ENCODE data around the gene RAB3IL1.
A peak's percentile ranks its signal among the peaks of the same experiment; 100 is the strongest.
"Not testable (repeated sequence)": the region's sequence is repeated elsewhere in the genome, so short reads cannot be mapped to it uniquely, and the experiment has no call there.

The RAB3IL1 gene

DNA sequence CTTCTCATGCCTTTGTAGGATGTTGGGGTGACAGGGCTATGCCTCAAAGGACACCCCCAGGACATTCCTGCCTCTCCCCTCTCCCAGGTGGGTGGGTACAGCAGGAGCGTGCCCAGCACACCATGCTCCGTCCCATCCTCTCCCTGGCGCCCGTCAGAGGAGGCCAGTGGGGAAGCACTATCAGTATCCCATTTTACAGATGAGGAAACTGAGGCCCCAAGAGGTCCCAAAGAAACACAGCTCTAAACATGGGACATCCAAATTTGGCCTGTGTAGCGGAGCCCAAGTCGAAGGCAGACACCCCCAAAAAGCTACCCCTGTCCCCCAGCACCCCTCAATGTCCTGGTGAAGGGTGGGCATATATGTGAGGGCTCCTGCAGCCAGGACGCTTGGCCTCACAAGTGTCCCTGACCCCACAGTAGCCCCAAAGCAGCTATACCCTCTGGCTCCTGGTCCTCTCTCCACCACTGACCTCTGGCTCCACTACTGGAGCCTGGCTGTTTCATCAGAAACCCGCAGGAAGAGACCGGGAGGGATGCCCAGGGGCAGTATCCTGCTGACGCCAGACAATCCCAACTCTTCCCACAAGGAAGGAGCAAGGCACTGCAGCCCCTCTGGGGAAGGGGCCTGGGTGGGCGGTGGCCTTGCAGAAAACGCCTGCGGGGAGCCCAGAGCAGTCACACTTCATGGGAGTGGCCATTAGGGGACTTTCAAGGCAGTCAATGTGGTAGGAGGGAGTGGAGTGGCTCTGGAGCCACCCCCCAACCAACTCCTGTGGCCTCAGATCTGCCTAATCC lies 31.4 kb downstream of the RAB3IL1 start:
- no peak for DNase-seq (ENCODE audit: low read depth in 2 of 2)

DNA sequence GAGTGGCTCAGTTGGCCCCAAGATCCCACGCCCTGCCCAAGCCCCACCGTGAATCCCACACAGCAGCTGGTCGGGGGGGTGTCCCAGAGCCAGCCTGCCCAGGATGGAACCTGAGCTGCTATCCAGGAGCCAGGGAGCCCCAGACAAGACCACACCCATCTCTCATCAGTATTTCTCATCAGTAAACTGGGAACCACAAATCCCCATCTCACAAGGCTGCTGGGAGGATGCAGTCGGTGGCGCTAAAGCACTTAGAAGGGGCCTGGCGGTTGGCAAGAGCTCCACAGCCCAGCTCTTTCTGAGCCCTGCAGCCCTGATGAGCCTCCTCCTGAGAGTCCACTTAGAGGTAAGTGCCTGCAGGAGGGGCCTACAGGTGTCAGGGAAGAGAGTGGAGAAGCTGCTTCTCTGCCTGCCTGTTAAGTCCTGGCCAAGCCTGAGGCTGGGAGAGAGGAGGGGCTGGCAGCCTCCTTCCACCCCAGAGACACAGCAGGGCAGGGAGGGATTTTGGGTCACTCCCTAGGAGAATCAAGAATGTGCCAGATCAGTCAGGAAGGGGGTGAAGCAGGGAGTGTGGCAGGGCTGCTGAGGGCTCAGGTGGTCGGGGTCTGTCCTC lies 32.1 kb downstream of the RAB3IL1 start:
- DNase-seq (ENCODE audit: low read depth in 2 of 2), result no peak

GRCh38 chr11:61883947-61884346 lies 33.4 kb downstream of the RAB3IL1 start:
- no peak for DNase-seq (ENCODE audit: low read depth in 2 of 2)

DNA sequence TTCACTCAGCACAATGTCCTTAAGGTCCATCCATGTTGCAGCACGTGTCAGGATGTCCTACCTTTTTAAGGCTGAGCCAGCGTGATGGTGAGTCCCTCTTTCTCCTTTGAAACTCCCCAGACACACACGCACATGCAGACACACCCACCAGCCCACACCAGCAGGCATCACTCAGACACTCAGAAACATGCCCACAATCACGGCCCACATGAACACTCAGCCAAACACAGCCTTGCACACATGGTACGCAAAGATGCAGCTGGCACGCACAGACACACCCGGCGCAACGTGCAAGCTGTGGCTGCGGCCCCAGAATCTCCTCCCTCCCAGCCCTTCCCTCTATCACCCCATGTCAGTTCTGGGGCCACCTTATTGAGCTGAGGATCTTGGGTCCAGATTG lies 34.0 kb downstream of the RAB3IL1 start:
- no peak for DNase-seq (ENCODE audit: low read depth in 2 of 2)

GRCh38 chr11:61882879-61883278 lies 34.5 kb downstream of the RAB3IL1 start:
- no peak for DNase-seq (ENCODE audit: low read depth in 2 of 2)

GRCh38 chr11:61882267-61882666 lies 35.1 kb downstream of the RAB3IL1 start:
- not testable (repeated sequence) for DNase-seq (ENCODE audit: low read depth in 2 of 2)

GRCh38 chr11:61881397-61881796 lies 36.0 kb downstream of the RAB3IL1 start:
- no peak for DNase-seq (ENCODE audit: low read depth in 2 of 2)

GRCh38 chr11:61880454-61880853 lies 36.9 kb downstream of the RAB3IL1 start:
- no peak for DNase-seq (ENCODE audit: low read depth in 2 of 2)

DNA sequence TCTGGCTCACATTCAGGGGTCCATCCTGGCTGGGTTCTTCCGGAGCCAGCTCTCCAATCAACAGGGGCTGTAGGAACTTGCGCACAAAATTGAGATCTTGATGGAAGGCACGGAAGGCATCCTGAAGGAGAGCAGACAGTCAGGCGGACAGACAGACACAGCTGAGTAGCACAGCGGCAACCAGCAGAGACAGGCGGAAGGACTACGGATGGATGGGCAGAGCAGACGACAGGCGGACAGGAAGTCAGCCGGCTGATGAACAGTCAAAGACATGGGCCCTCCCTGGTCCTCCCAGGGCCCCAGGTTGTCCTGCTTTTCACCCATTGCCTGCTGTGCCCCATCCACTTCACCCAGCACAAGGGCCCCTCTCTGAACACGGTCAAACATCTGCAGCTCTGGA lies 37.3 kb downstream of the RAB3IL1 start:
- DNase-seq (ENCODE audit: low read depth in 2 of 2), result no peak

DNA sequence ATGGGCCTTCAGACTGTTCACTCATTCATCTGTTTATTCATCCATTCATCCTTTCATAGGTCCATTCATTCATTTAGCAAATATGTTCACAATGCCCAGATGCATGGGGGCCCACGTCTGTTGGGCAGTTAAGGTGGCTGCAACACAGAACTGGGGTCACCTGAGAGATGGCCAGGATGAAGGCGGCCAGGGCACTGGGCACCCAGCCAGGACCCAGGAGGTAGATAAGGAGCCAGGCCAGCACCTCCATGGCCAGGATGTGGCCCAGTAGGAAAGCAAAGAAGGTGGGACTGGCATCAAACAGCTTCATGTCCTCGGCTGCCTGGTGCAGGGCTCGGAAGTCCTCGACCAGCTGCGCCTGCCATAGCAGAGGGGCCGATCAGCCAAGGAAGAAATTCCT lies 38.2 kb downstream of the RAB3IL1 start:
- DNase-seq (ENCODE audit: low read depth in 2 of 2), result no peak

DNA sequence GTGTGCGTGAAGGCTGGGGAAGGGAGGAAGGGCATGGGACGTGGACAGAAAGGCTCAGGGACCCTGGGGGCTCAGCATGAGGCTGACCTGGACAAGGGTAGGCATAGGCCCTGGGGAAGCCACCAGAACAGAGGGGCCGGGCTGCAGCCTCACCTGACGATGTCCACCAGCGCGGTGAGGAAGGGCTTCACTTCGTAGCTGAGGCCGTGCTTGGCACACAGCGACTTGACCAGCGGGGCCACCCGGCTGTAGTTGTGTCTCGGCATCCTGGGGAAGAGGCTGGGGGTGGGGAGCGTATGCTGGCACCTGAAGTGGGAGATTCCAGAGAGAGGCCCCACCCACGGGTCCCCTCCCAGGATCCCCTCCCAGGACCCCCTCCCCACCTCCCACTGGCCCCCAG lies 41.7 kb downstream of the RAB3IL1 start:
- DNase-seq (ENCODE audit: low read depth in 2 of 2), result no peak

GRCh38 chr11:61874853-61875252 lies 42.5 kb downstream of the RAB3IL1 start:
- no peak for DNase-seq (ENCODE audit: low read depth in 2 of 2)

GRCh38 chr11:61874377-61874809 lies 43.0 kb downstream of the RAB3IL1 start:
- DNase-seq (ENCODE audit: low read depth in 2 of 2), result no peak

GRCh38 chr11:61873588-61874376 lies 43.6 kb downstream of the RAB3IL1 start:
- no peak for DNase-seq (ENCODE audit: low read depth in 2 of 2)

GRCh38 chr11:61872935-61873565 lies 44.3 kb downstream of the RAB3IL1 start:
- no peak for DNase-seq (ENCODE audit: low read depth in 2 of 2)

- peak; percentile 15 to 40 for DNase-seq (ENCODE audit: low read depth in 2 of 2)
Measured at GRCh38 chr11:61871158-61871597, 46.2 kb downstream of the RAB3IL1 start.

GRCh38 chr11:61870541-61871031 lies 46.8 kb downstream of the RAB3IL1 start:
- DNase-seq (ENCODE audit: low read depth in 2 of 2), result no peak

DNA sequence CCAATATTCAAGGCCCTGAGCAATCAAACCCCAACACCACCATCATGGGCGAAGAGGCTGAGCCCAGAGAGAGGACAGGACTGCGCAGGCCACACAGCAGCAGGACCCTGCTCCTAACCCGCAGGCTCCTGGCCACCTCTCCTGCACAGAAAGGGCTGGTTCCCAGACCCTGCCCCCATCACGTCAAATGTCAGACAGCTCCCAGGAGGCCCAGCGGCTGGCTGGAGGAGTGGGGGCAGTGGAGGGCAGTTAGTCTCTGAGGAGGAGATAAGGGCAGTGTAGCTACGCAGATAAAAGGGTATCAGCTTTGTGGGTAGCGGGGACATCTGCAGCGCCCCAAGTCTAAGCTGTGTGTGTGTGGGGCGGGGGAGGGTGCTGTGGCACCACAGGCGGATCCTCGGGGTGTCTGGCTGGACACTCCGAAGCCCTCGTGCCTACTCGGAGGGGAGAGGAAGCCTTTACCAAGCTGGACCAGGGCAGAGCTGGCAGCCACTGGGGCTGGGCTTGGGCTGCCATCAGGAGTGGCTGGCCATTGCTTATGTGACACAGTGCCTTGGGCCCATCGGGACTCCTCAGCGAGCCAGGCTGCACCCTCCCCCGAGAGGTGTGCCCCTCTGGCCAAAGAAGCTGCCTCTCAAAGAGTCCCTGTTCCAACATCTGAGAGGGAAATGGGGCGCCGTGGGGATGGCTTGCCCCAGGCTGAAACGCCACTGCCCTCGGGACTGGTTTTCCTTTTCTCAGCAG lies 47.5 kb downstream of the RAB3IL1 start:
- DNase-seq (ENCODE audit: low read depth in 2 of 2), result no peak

- DNase-seq (ENCODE audit: low read depth in 2 of 2), result no peak
Measured at GRCh38 chr11:61869429-61869707, 48.0 kb downstream of the RAB3IL1 start.

DNA sequence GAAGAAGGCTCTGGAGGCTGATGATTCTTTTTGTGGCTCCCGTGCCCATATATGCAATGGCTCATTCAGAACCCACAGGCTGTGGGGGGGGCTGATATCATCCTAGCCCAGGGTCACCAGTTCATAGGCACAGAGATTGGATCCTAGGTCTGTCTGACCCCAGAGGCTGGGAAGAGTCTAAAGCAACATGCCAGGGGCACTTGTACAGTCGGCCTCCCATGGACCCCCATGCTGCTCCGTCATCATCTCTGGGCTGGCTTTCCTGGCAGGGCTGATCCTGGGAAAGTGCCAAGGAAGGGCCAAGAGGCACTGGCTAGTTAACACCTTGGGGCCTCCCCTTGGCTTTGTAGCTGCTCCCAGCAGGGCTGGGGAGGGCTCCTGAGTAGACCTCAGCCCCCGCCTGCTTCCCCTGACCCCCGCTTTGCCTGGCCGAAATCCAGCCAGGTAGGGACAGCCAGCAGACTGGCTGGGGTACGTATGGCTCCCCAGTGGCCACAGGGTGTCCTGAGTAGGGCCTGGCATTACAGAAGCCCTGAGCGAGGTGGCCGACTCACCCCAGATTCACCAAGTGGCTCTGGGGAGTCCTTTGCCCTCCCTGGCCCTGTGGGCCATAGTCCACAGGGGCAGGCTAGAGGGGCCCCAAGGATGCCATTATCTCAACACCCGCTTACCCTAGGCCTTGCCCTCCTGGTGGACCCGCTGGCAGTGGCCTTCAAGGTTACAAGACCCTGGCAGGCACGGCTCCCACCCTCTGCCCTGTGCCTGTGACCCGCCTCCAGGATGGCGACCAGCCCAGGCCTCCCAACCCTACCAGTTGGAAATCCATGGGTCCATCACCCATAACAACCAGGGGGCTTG lies 48.6 kb downstream of the RAB3IL1 start:
- DNase-seq (ENCODE audit: low read depth in 2 of 2), result no peak

DNA sequence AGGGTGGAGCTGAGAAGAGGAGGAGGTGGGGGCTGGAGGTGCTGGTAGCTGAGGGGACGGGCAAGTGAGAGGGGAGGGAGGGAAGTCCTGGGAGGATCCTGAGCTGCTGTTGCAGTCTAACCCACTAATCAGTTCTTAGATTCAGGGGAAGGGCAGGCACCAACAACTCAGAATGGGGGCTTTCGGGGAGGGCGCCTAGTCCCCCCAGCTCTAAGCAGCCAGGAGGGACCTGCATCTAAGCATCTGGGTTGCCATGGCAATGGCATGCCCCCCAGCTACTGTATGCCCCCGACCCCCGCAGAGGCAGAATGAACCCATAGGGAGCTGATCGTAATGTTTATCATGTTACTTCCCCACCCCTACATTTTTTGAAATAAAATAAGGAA lies 50.4 kb downstream of the RAB3IL1 start:
- DNase-seq (ENCODE audit: low read depth in 2 of 2), result no peak
